Mononuclear cell (primary cell): ENCODE results near the gene MUC20. TPM values are rescaled to one million over a fixed set of nuclear protein-coding genes. Genes with fewer than 3 reads are reported as not detected.

ENCODE experiments used
- H3K27me3 ChIP-seq: 2 replicates; pipeline ENCODE4 v1.6.0; 2011; ENCODE audit warnings: low read length, control low read depth; ENCODE audit not compliant: insufficient read depth
- H3K4me1 ChIP-seq: 2 replicates; pipeline ENCODE4 v1.5.1; 2011; ENCODE audit warnings: mild to moderate bottlenecking, low read length, control low read depth; ENCODE audit not compliant: insufficient read depth
- H3K4me3 ChIP-seq: 2 replicates; pipeline ENCODE4 v1.5.1; 2011; ENCODE audit warnings: mild to moderate bottlenecking, low read length, moderate library complexity
- H3K9me3 ChIP-seq: 2 replicates; pipeline ENCODE4 v1.5.1; 2011; ENCODE audit warnings: low read depth, mild to moderate bottlenecking, control low read depth, low read length
- total RNA-seq: library from RNA; depleted of rRNA; stranded (reverse); fragments of >200 nt; gene quantifications from one replicate; pipeline ENCODE4 v1.2.3, GENCODE V29; 2012

Gene MUC20
- total RNA-seq, 1 donor: 0.84 TPM

GRCh38 chr3:195751560-195751959 lies 30.8 kb downstream of the MUC20 start:
- H3K4me3 ChIP-seq: no peak overlapping the region

GRCh38 chr3:195752066-195752465 lies 31.3 kb downstream of the MUC20 start:
- H3K4me1 ChIP-seq: peaks cover 15% of the 10 kb centered on the region
- H3K9me3 ChIP-seq: no peaks in the 10 kb centered on the region
- no peaks in the 10 kb centered on the region for H3K27me3 ChIP-seq
- H3K4me3 ChIP-seq: no peak overlapping the region

More at GRCh38 chr3:195751560-195751959, 30.8 kb downstream of the MUC20 start:
- Histone ChIP-seq H3K27me3 (no peaks in the 10 kb centered on the region), H3K4me1 (peaks cover 10% of the 10 kb centered on the region), H3K9me3 (no peaks in the 10 kb centered on the region)

- Histone ChIP-seq H3K27me3 (no peaks in the 10 kb centered on the region), H3K4me3 (no peak overlapping the region), H3K9me3 (no peaks in the 10 kb centered on the region), H3K4me1 (peaks cover 19% of the 10 kb centered on the region)
Measured at GRCh38 chr3:195752546-195753331, 32.0 kb downstream of the MUC20 start.

GRCh38 chr3:195753581-195753980 lies 32.8 kb downstream of the MUC20 start:
- peaks cover 13% of the 10 kb centered on the region for H3K4me1 ChIP-seq
- no peaks in the 10 kb centered on the region for H3K9me3 ChIP-seq
- no peak overlapping the region for H3K4me3 ChIP-seq
- no peaks in the 10 kb centered on the region for H3K27me3 ChIP-seq

- no peaks in the 10 kb centered on the region for H3K27me3 ChIP-seq
- no peaks in the 10 kb centered on the region for H3K9me3 ChIP-seq
- H3K4me1 ChIP-seq: peaks cover 13% of the 10 kb centered on the region
- H3K4me3 ChIP-seq: no peak overlapping the region
Measured at GRCh38 chr3:195754141-195754540, 33.4 kb downstream of the MUC20 start.

- peaks cover 13% of the 10 kb centered on the region for H3K4me1 ChIP-seq
- no peaks in the 10 kb centered on the region for H3K9me3 ChIP-seq
- no peak overlapping the region for H3K4me3 ChIP-seq
- no peaks in the 10 kb centered on the region for H3K27me3 ChIP-seq
Measured at GRCh38 chr3:195754906-195755305, 34.1 kb downstream of the MUC20 start.

- Histone ChIP-seq H3K9me3 (no peaks in the 10 kb centered on the region), H3K27me3 (no peaks in the 10 kb centered on the region)
Measured at GRCh38 chr3:195755391-195755790, 34.6 kb downstream of the MUC20 start.

GRCh38 chr3:195755791-195756676 lies 35.3 kb downstream of the MUC20 start:
- Histone ChIP-seq H3K9me3 (no peaks in the 10 kb centered on the region), H3K4me3 (no peak overlapping the region), H3K4me1 (peaks cover 13% of the 10 kb centered on the region), H3K27me3 (peaks cover 3% of the 10 kb centered on the region)

More at GRCh38 chr3:195755391-195755790, 34.6 kb downstream of the MUC20 start:
- H3K4me3 ChIP-seq: no peak overlapping the region
- peaks cover 13% of the 10 kb centered on the region for H3K4me1 ChIP-seq

- H3K4me1 ChIP-seq: peaks cover 13% of the 10 kb centered on the region
Measured at GRCh38 chr3:195757438-195757770, 36.6 kb downstream of the MUC20 start.

GRCh38 chr3:195757827-195758226 lies 37.0 kb downstream of the MUC20 start:
- H3K9me3 ChIP-seq: no peaks in the 10 kb centered on the region
- no peak overlapping the region for H3K4me3 ChIP-seq
- peaks cover 8% of the 10 kb centered on the region for H3K27me3 ChIP-seq

More at GRCh38 chr3:195757438-195757770, 36.6 kb downstream of the MUC20 start:
- H3K27me3 ChIP-seq: peaks cover 8% of the 10 kb centered on the region
- H3K9me3 ChIP-seq: no peaks in the 10 kb centered on the region
- H3K4me3 ChIP-seq: no peak overlapping the region

GRCh38 chr3:195758721-195759353 lies 38.1 kb downstream of the MUC20 start:
- H3K27me3 ChIP-seq: peaks cover 8% of the 10 kb centered on the region
- H3K9me3 ChIP-seq: no peaks in the 10 kb centered on the region
- peaks cover 13% of the 10 kb centered on the region for H3K4me1 ChIP-seq
- no peak overlapping the region for H3K4me3 ChIP-seq

More at GRCh38 chr3:195757827-195758226, 37.0 kb downstream of the MUC20 start:
- H3K4me1 ChIP-seq: peaks cover 13% of the 10 kb centered on the region

- peaks cover 8% of the 10 kb centered on the region for H3K27me3 ChIP-seq
- H3K4me3 ChIP-seq: no peak overlapping the region
- H3K9me3 ChIP-seq: no peaks in the 10 kb centered on the region
- peaks cover 13% of the 10 kb centered on the region for H3K4me1 ChIP-seq
Measured at GRCh38 chr3:195760345-195761122, 39.8 kb downstream of the MUC20 start.

- Histone ChIP-seq H3K4me1 (peaks cover 13% of the 10 kb centered on the region), H3K27me3 (peaks cover 8% of the 10 kb centered on the region), H3K4me3 (no peak overlapping the region), H3K9me3 (no peaks in the 10 kb centered on the region)
Measured at GRCh38 chr3:195761123-195761566, 40.4 kb downstream of the MUC20 start.

GRCh38 chr3:195761567-195762248 lies 40.9 kb downstream of the MUC20 start:
- no peaks in the 10 kb centered on the region for H3K9me3 ChIP-seq
- no peak overlapping the region for H3K4me3 ChIP-seq
- peaks cover 8% of the 10 kb centered on the region for H3K4me1 ChIP-seq
- H3K27me3 ChIP-seq: peaks cover 8% of the 10 kb centered on the region
